ENCODE measurements around the gene ADCY1. TPM values are rescaled to one million over a fixed set of nuclear protein-coding genes. Genes with fewer than 3 reads are reported as not detected.

ADCY1 gene
- total and polyA plus RNA-seq, 2 donors (not counting 3 experiments of a cell fraction or from before 2014, with no cell fraction given), result 0.52 to 1.6 TPM

- no peak for FAIRE-seq
- Histone ChIP-seq H3K4me2 (ENCODE audit: insufficient read depth, low read length) (no peak overlapping the region), H3K27me3 (ENCODE audit: control insufficient read depth in 2 of 2, insufficient read depth in 2 of 2, low read length in 2 of 2) (peaks cover 5 to 16% of the 10 kb centered on the region in 2 experiments), H3K36me3 (ENCODE audit: control insufficient read depth in 2 of 2, extremely low read depth in 1 of 2, insufficient read depth in 2 of 2, low read length in 2 of 2) (no peaks in the 10 kb centered on the region), H3K9me1 (replicated peaks; ENCODE audit: control insufficient read depth, extremely low read depth, insufficient read depth, low read length) (no peaks in the 10 kb centered on the region), H4K20me1 (replicated peaks; ENCODE audit: control insufficient read depth, extremely low read depth, insufficient read depth, low read length) (no peaks in the 10 kb centered on the region), H3K9me3 (replicated peaks; ENCODE audit: control insufficient read depth, insufficient read depth, low read length) (no peaks in the 10 kb centered on the region), H3K27ac (ENCODE audit: insufficient read depth, low read depth, low read length) (no peak overlapping the region), H3K9ac (replicated peaks; ENCODE audit: extremely low read depth, insufficient read depth, low read length) (no peak overlapping the region), H2AFZ (ENCODE audit: low read depth, low read length) (no peak overlapping the region), H3K4me3 (replicated peaks in 1 of 3; ENCODE audit: insufficient read depth in 1 of 3, low read depth in 1 of 3, low read length in 3 of 3) (no peak overlapping the region), H3K4me1 (ENCODE audit: control insufficient read depth, extremely low read depth, insufficient read depth, low read length) (no peaks in the 10 kb centered on the region), H3K79me2 (ENCODE audit: control insufficient read depth, insufficient read depth, low read length) (no peaks in the 10 kb centered on the region)
- CTCF ChIA-PET, result no interaction called here
- dilution Hi-C loops (cut with MboI; ENCODE audit: extremely low pct_ligation_motif_present, low sequenced_read_pairs) (no loop called here), intact Hi-C loops (cut with micrococcal nuclease) (loop anchor here (10.0 kb wide), 1 partner anchor 273 kb away; no protein-coding TSS in a partner anchor)
- POLR2A ChIA-PET, result no interaction called here
- no TSS peak for BruUV-seq (replicated peaks)
- no peak for TF ChIP-seq FOS (IDR thresholded peaks at IDR 0.05; ENCODE audit: borderline replicate concordance, insufficient read depth, low read length)
- no peak for TF ChIP-seq POLR2A (IDR thresholded peaks at IDR 0.05; ENCODE audit: low read depth, low read length)
- TF ChIP-seq CTCF (IDR thresholded peaks at IDR 0.05; ENCODE audit: extremely low read depth in 1 of 2, insufficient read depth in 1 of 2, low read depth in 1 of 2, low read length in 2 of 2), result no peak
- TF ChIP-seq JUN (IDR thresholded peaks at IDR 0.05; ENCODE audit: borderline replicate concordance, insufficient read depth, insufficient read length, low read depth), result no peak
- no peak for TF ChIP-seq MAX (IDR thresholded peaks at IDR 0.05; ENCODE audit: insufficient read depth, insufficient read length)
- TF ChIP-seq GATA2 (IDR thresholded peaks at IDR 0.05; ENCODE audit: insufficient read depth, insufficient read length, low read depth, low read length), result no peak
- DNase-seq (ENCODE audit: low read depth, low spot score), result no peak
Measured at GRCh38 chr7:45581271-45581780, 7.2 kb downstream of the ADCY1 start.

Data from endothelial cell of umbilical vein (primary cell).